ENCODE data around the gene NLRP4.

The NLRP4 gene

DNA sequence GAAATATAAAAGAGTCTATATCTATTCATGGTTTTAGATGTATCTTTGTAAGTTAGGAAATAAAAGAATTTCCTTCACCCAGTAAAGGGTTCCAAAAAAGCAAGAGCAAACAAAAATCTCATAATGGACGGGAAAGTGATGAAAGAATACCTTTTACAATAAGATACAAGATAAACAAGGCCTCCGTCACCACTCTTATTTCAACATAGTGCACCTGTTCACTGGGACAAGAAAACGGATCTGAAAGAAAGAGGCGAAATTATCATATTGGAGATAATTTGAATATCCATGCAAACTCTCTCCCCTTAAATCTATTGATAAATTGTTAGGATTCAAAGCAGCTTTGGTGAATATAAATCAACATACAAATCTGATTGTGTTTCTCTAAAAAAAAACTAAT, 3.7 kb upstream of the NLRP4 start:
- no peak for ATAC-seq
- TF ChIP-seq CSRNP3 (CRISPR knock-in tag; IDR thresholded peaks at IDR 0.05), result no peak
- TF ChIP-seq TSHZ2 (CRISPR knock-in tag; IDR thresholded peaks at IDR 0.05), result no peak
- no peak for TF ChIP-seq TCF4 (CRISPR knock-in tag; IDR thresholded peaks at IDR 0.05; ENCODE audit: borderline replicate concordance)
- TF ChIP-seq TOX (CRISPR knock-in tag; IDR thresholded peaks at IDR 0.05; ENCODE audit: borderline replicate concordance), result no peak
- no peak for TF ChIP-seq PPARA (CRISPR knock-in tag; IDR thresholded peaks at IDR 0.05; ENCODE audit: borderline replicate concordance)
- TF ChIP-seq ZNF8 (CRISPR knock-in tag; IDR thresholded peaks at IDR 0.05), result no peak
- TF ChIP-seq, protein P1, sequence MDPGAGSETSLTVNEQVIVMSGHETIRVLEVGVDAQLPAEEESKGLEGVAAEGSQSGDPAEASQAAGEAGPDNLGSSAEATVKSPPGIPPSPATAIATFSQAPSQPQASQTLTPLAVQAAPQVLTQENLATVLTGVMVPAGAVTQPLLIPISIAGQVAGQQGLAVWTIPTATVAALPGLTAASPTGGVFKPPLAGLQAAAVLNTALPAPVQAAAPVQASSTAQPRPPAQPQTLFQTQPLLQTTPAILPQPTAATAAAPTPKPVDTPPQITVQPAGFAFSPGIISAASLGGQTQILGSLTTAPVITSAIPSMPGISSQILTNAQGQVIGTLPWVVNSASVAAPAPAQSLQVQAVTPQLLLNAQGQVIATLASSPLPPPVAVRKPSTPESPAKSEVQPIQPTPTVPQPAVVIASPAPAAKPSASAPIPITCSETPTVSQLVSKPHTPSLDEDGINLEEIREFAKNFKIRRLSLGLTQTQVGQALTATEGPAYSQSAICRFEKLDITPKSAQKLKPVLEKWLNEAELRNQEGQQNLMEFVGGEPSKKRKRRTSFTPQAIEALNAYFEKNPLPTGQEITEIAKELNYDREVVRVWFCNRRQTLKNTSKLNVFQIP (CRISPR knock-in tag; IDR thresholded peaks at IDR 0.05; ENCODE audit: borderline replicate concordance, low read depth), result no peak
- TF ChIP-seq ZNF70 (CRISPR knock-in tag; IDR thresholded peaks at IDR 0.05), result no peak

DNA sequence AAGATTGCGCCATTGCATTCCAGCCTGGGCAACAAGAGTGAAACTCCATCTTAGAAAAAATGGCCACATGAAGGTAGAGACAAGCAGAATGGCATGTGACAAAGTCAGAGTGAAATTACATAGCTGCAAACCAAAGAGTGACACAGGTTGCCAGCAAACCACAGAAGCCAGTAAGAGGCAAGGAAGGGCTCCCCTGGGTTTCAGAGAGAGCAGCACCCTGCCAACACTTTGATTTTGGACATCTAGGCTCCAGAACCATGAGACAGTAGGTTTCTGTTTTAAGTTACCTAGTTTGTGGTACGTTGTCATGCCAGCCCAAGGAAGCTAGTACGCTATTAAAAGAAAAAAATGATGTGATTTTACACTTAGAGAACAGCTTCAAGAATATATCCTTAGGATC, 1.9 kb downstream of the NLRP4 start:
- ATAC-seq, result no peak
- TF ChIP-seq, protein P2, sequence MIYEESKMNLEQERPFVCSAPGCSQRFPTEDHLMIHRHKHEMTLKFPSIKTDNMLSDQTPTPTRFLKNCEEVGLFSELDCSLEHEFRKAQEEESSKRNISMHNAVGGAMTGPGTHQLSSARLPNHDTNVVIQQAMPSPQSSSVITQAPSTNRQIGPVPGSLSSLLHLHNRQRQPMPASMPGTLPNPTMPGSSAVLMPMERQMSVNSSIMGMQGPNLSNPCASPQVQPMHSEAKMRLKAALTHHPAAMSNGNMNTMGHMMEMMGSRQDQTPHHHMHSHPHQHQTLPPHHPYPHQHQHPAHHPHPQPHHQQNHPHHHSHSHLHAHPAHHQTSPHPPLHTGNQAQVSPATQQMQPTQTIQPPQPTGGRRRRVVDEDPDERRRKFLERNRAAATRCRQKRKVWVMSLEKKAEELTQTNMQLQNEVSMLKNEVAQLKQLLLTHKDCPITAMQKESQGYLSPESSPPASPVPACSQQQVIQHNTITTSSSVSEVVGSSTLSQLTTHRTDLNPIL (CRISPR knock-in tag; IDR thresholded peaks at IDR 0.05; ENCODE audit: low read depth), result no peak
- TF ChIP-seq CSRNP3 (CRISPR knock-in tag; IDR thresholded peaks at IDR 0.05) (no peak), PPARA (CRISPR knock-in tag; IDR thresholded peaks at IDR 0.05; ENCODE audit: borderline replicate concordance) (no peak), BACH2 (CRISPR knock-in tag; IDR thresholded peaks at IDR 0.05; ENCODE audit: borderline replicate concordance) (no peak), ZNF565 (CRISPR knock-in tag; conservative IDR thresholded peaks at IDR 0.05; ENCODE audit: low read depth) (no peak)
- TF ChIP-seq, protein P1 (CRISPR knock-in tag; IDR thresholded peaks at IDR 0.05; ENCODE audit: borderline replicate concordance, low read depth), result no peak

GRCh38 chr19:55838906-55839305, 2.6 kb downstream of the NLRP4 start:
- no peak for ATAC-seq
- TF ChIP-seq PATZ1 (CRISPR knock-in tag; IDR thresholded peaks at IDR 0.05; ENCODE audit: borderline replicate concordance) (no peak), ESRRG (CRISPR knock-in tag; IDR thresholded peaks at IDR 0.05) (no peak), SNAI2 (CRISPR knock-in tag; IDR thresholded peaks at IDR 0.05) (no peak), ZNF8 (CRISPR knock-in tag; IDR thresholded peaks at IDR 0.05) (no peak), RARB (CRISPR knock-in tag; IDR thresholded peaks at IDR 0.05) (no peak), BACH2 (CRISPR knock-in tag; IDR thresholded peaks at IDR 0.05; ENCODE audit: borderline replicate concordance) (no peak), OSR1 (CRISPR knock-in tag; IDR thresholded peaks at IDR 0.05) (no peak), GLIS3 (CRISPR knock-in tag; IDR thresholded peaks at IDR 0.05) (no peak), TSHZ2 (CRISPR knock-in tag; IDR thresholded peaks at IDR 0.05) (no peak), TCF4 (CRISPR knock-in tag; IDR thresholded peaks at IDR 0.05; ENCODE audit: borderline replicate concordance) (no peak)
- TF ChIP-seq, protein P1 (CRISPR knock-in tag; IDR thresholded peaks at IDR 0.05; ENCODE audit: borderline replicate concordance, low read depth), result no peak
- TF ChIP-seq, protein P2 (CRISPR knock-in tag; IDR thresholded peaks at IDR 0.05; ENCODE audit: low read depth), result no peak

Data from SK-N-SH treated with all-trans-retinoic acid at 6 μM for 48 hours (cell line).